HCT116 (cell line): ENCODE data around the gene OSBPL5. TPM values are rescaled to one million over a fixed set of nuclear protein-coding genes. Genes with fewer than 3 reads are reported as not detected.
A peak's percentile ranks its signal among the peaks of the same experiment; 100 is the strongest.

Experiments
- ATAC-seq: fragments of 200-7000 bp; cut with Tn5 transposase; 2 replicates; pipeline ENCODE4 v1.9.1; 2020; ENCODE audit warnings: mild to moderate bottlenecking, moderate library complexity
- BruUV-seq: library from RNA; stranded (reverse); fragments of 400-500 nt; replicated peaks from 2 replicates; lab custom pipeline; 2021; lab: Mats Ljungman, UMichigan
- CTCF ChIA-PET: fragments of 300-600 bp; sonication (Branson Sonifier 250); formaldehyde crosslinking; loops from one replicate; lab custom pipeline; 2021; ENCODE audit warnings: antibody characterized with exemption; lab: Charles Lee
- POLR2A ChIA-PET: fragments of 300-600, 350-600 bp; sonication (Branson Sonifier 250); formaldehyde crosslinking; loops from one replicate; lab custom pipeline; 2021; ENCODE audit warnings: antibody characterized with exemption; lab: Charles Lee
- RAD21 ChIA-PET, 2 experiments: fragments of 300-600 bp; sonication (Branson Sonifier 250); formaldehyde crosslinking; loops; one replicate each; lab custom pipeline; 2023; ENCODE audit warnings: low total read pairs in 2 of 2; ENCODE audit not compliant: uncharacterized antibody in 2 of 2, unreplicated experiment in 2 of 2, low non-redundant PET in 1 of 2; lab: Charles Lee
- DNase-seq: peaks from one replicate; pipeline ENCODE4 v3.0.0-alpha.2; 2010; ENCODE audit warnings: low read depth, low spot score
- H2AFZ ChIP-seq: fragments of 200-600 bp; shearing (Covaris generic), sonication (generic); 2 replicates; pipeline ENCODE4 v1.6.1; 2017; ENCODE audit warnings: low read depth, mixed run types, mixed read lengths, antibody characterized with exemption, low read length; ENCODE audit not compliant: poor library complexity, severe bottlenecking
- H3K27ac ChIP-seq: 2 replicates; pipeline ENCODE4 v1.5.1; 2012; ENCODE audit warnings: low read depth, low read length
- H3K27me3 ChIP-seq: fragments of 200-600 bp; sonication (generic); 2 replicates; pipeline ENCODE4 v1.6.1; 2016; ENCODE audit warnings: mixed run types, low read length, mixed read lengths; ENCODE audit not compliant: insufficient read depth
- H3K36me3 ChIP-seq, 2 experiments: fragments of 200-500 bp in 1 of 2; fragments of 200-600 bp in 1 of 2; sonication (Bioruptor generic) in 1 of 2; sonication (generic) in 1 of 2; 2 replicates each; pipeline versions ENCODE4 v1.5.1 to v1.6.1; 2014 to 2016; ENCODE audit warnings: low read length in 2 of 2, inconsistent platforms in 1 of 2, mixed read lengths in 1 of 2, mixed run types in 1 of 2; ENCODE audit not compliant: insufficient read depth in 2 of 2, control insufficient read depth in 1 of 2
- H3K4me1 ChIP-seq, 2 experiments: fragments of 200-600 bp in 1 of 2; sonication (generic) in 1 of 2; 2 replicates each; pipeline versions ENCODE4 v1.5.1 to v1.6.1; 2012 to 2017; ENCODE audit warnings: low read length in 2 of 2, inconsistent platforms in 1 of 2, mild to moderate bottlenecking in 1 of 2, mixed read lengths in 1 of 2, mixed run types in 1 of 2, moderate library complexity in 1 of 2; ENCODE audit not compliant: insufficient read depth in 2 of 2, control insufficient read depth in 1 of 2
- H3K4me2 ChIP-seq: fragments of 200-600 bp; sonication (generic); 2 replicates; pipeline ENCODE4 v1.6.1; 2017; ENCODE audit warnings: mixed run types, low read length, mixed read lengths
- H3K4me3 ChIP-seq, 2 experiments: fragments of 200-600 bp in 1 of 2; sonication (generic) in 1 of 2; replicated peaks in 1 of 2; 2 replicates each; pipeline ENCODE4 v1.5.1; 2011 to 2016; ENCODE audit warnings: low read length in 2 of 2, control low read depth in 1 of 2, low read depth in 1 of 2, mild to moderate bottlenecking in 1 of 2, mixed read lengths in 1 of 2, mixed run types in 1 of 2
- H3K79me2 ChIP-seq: fragments of 200-600 bp; sonication (generic); 2 replicates; pipeline ENCODE4 v1.6.1; 2017; ENCODE audit warnings: mild to moderate bottlenecking, mixed run types, low read length, moderate library complexity, mixed read lengths; ENCODE audit not compliant: insufficient read depth
- H3K9ac ChIP-seq: fragments of 200-600 bp; sonication (generic); 2 replicates; pipeline ENCODE4 v1.6.1; 2016; ENCODE audit warnings: low read length, mixed read lengths
- H3K9me2 ChIP-seq: fragments of 200-600 bp; sonication (generic), shearing (Covaris generic); 2 replicates; pipeline ENCODE4 v1.6.1; 2017; ENCODE audit warnings: mixed run types, mild to moderate bottlenecking, moderate library complexity; ENCODE audit not compliant: insufficient read depth
- H3K9me3 ChIP-seq, 2 experiments: fragments of 200-500 bp in 1 of 2; fragments of 200-600 bp in 1 of 2; sonication (Bioruptor generic) in 1 of 2; sonication (generic) in 1 of 2; 2 replicates each; pipeline ENCODE4 v1.6.1; 2014 to 2017; ENCODE audit warnings: low read length in 2 of 2, mixed read lengths in 2 of 2, inconsistent platforms in 1 of 2, low read depth in 1 of 2, mild to moderate bottlenecking in 1 of 2, mixed run types in 1 of 2, moderate library complexity in 1 of 2; ENCODE audit not compliant: control insufficient read depth in 1 of 2, insufficient read depth in 1 of 2
- H4K20me1 ChIP-seq: fragments of 200-600 bp; sonication (generic), shearing (Covaris generic); 2 replicates; pipeline ENCODE4 v1.6.1; 2017; ENCODE audit warnings: mixed run types, mild to moderate bottlenecking, moderate library complexity; ENCODE audit not compliant: insufficient read depth
- CBX3 ChIP-seq: IDR thresholded peaks from 2 replicates; pipeline ENCODE4 v1.6.1; 2012; ENCODE audit warnings: low read depth
- ELF1 ChIP-seq: IDR thresholded peaks from 2 replicates; pipeline ENCODE4 v1.6.1; 2012; ENCODE audit warnings: low read depth, borderline replicate concordance
- FOSL1 ChIP-seq: IDR thresholded peaks from 2 replicates; pipeline ENCODE4 v1.6.1; 2012; ENCODE audit warnings: low read depth
- JUND ChIP-seq: IDR thresholded peaks from 2 replicates; pipeline ENCODE4 v1.6.1; 2012
- SP1 ChIP-seq: IDR thresholded peaks from 2 replicates; pipeline ENCODE4 v1.6.1; 2012; ENCODE audit warnings: low read depth
- intact Hi-C: fragments of 100-400 bp; cut with micrococcal nuclease; formaldehyde crosslinking; loops from 2 replicates; pipeline ENCODE4 v1.10.0; 2022
- total RNA-seq: library from RNA; stranded (reverse); gene quantifications from one replicate; pipeline ENCODE4 v1.2.1, GENCODE V29; 2021; ENCODE audit not compliant: unreplicated experiment

Gene OSBPL5
- total RNA-seq, 1 experiment from 2014 or later, result 44.2 TPM

GRCh38 chr11:3124821-3125220, 40.3 kb downstream of the OSBPL5 start:
- ATAC-seq (no peak), DNase-seq (no peak)
- Histone ChIP-seq H3K4me2 (peak overlapping the region; percentile 49), H3K9ac (peak overlapping the region; percentile 12; the same call in 1 of the 2 replicates), H3K79me2 (peaks cover 26% of the 10 kb centered on the region), H4K20me1 (no peaks in the 10 kb centered on the region), H3K4me1 (peaks cover 22 to 41% of the 10 kb centered on the region in 2 experiments), H3K36me3 (peaks cover 2 to 12% of the 10 kb centered on the region in 2 experiments; a peak in 1 of 4 replicates), H2AFZ (no peak overlapping the region), H3K9me3 (no peaks in the 10 kb centered on the region), H3K9me2 (no peaks in the 10 kb centered on the region), H3K4me3 (no peak overlapping the region), H3K27me3 (no peaks in the 10 kb centered on the region), H3K27ac (peak overlapping the region; percentile 35)
- CTCF ChIA-PET, result interaction anchor here (0.7 kb wide), 1 partner anchor 14 kb away, joined by 3 read pairs; no protein-coding TSS in a partner anchor
- RAD21 ChIA-PET, result no interaction called here
- POLR2A ChIA-PET, result interaction anchor here (0.8 kb wide), 1 partner anchor 195 kb away, joined by 3 read pairs; no protein-coding TSS in a partner anchor
- intact Hi-C loops, result no loop called here
- BruUV-seq, result no TSS peak
- no peak for TF ChIP-seq JUND
- no peak for TF ChIP-seq ELF1
- 0 out of 2 replicates have a peak, but pooled peaks have one; percentile 8 for TF ChIP-seq SP1
- TF ChIP-seq, all 23 proteins: peak for 1

GRCh38 chr11:3123761-3124733, 41.1 kb downstream of the OSBPL5 start:
- Histone ChIP-seq H3K27me3 (no peaks in the 10 kb centered on the region), H3K4me3 (no peak overlapping the region), H3K9me2 (no peaks in the 10 kb centered on the region), H3K36me3 (peaks cover 2 to 17% of the 10 kb centered on the region in 2 experiments; a peak in 1 of 4 replicates), H3K9me3 (no peaks in the 10 kb centered on the region), H2AFZ (no peak overlapping the region), H3K9ac (peak overlapping the region; percentile 12; the same call in 1 of the 2 replicates), H3K79me2 (peaks cover 26% of the 10 kb centered on the region), H3K4me2 (peak overlapping the region; percentile 49), H4K20me1 (no peaks in the 10 kb centered on the region), H3K4me1 (peaks cover 22 to 41% of the 10 kb centered on the region in 2 experiments), H3K27ac (peak overlapping the region; percentile 35)
- no peak for TF ChIP-seq FOSL1
- no peak for TF ChIP-seq CBX3
- TF ChIP-seq SP1, result 0 out of 2 replicates have a peak, but pooled peaks have one; percentile 23
- intact Hi-C loops, result no loop called here
- peak; percentile 34 for DNase-seq
- POLR2A ChIA-PET, result interaction anchor here (0.8 to 0.9 kb wide), 2 partner anchors 67 to 194 kb away, joined by 3 read pairs; partner anchors contain the start of gene CARS1
- no TSS peak for BruUV-seq
- CTCF ChIA-PET, result interaction anchor here (0.7 kb wide), 1 partner anchor 13 kb away, joined by 3 read pairs; no protein-coding TSS in a partner anchor
- RAD21 ChIA-PET, result no interaction called here
- ATAC-seq, result peak; percentile 39
